Measurements from ENCODE around the gene EPHA3.

DNA sequence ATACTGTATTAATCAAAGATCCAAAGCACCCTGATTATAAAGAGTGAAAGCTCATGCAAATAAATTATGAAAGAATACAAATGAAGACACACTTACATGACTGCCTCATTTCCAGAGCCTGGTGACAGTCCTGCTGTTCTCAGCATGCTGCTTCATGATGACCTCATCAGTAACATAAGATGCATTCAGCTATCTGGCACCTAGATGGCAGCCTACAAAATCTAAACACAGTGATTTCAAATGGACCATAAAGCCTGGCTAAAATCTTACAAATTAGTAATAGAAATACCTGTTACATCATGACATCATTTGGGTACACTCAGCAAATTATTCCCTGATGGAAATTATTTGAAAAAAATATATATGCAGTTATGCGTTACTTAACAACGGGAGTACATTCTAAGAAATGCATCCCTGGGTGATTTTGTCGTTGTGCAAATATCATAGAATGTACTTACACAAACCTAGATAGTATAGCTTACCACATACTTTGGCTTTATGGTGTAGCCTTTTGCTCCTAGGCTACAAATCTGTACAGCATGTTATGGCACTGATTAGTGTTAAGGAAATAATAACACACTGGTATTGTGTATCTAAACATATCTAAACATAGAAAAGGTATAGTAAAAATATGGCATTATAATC lies 207.2 kb downstream of the EPHA3 start:
- TF ChIP-seq, protein P1, sequence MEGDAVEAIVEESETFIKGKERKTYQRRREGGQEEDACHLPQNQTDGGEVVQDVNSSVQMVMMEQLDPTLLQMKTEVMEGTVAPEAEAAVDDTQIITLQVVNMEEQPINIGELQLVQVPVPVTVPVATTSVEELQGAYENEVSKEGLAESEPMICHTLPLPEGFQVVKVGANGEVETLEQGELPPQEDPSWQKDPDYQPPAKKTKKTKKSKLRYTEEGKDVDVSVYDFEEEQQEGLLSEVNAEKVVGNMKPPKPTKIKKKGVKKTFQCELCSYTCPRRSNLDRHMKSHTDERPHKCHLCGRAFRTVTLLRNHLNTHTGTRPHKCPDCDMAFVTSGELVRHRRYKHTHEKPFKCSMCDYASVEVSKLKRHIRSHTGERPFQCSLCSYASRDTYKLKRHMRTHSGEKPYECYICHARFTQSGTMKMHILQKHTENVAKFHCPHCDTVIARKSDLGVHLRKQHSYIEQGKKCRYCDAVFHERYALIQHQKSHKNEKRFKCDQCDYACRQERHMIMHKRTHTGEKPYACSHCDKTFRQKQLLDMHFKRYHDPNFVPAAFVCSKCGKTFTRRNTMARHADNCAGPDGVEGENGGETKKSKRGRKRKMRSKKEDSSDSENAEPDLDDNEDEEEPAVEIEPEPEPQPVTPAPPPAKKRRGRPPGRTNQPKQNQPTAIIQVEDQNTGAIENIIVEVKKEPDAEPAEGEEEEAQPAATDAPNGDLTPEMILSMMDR (IDR thresholded peaks at IDR 0.05 in 4 of 5, conservative IDR thresholded peaks at IDR 0.05 in 1 of 5) = no peak
- no peak for TF ChIP-seq POLR2A (IDR thresholded peaks at IDR 0.05)

Data from gastrocnemius medialis (tissue), 4 donors.